PC-3 (cell line): ENCODE measurements around the gene TTC7B. TPM values are rescaled to one million over a fixed set of nuclear protein-coding genes. Genes with fewer than 3 reads are reported as not detected.

Source experiments
- ATAC-seq: fragments of 200-7000 bp; cut with Tn5 transposase; 2 replicates; pipeline ENCODE4 v1.9.1; 2020; ENCODE audit warnings: mild to moderate bottlenecking, moderate library complexity
- BruUV-seq: library from RNA; stranded (reverse); fragments of 400-500 nt; replicated peaks from 2 replicates; lab custom pipeline; 2021; lab: Mats Ljungman, UMichigan
- CTCF ChIA-PET: fragments of 300-600 bp; sonication (Branson Sonifier 250); formaldehyde crosslinking; loops from one replicate; lab custom pipeline; 2022; ENCODE audit warnings: antibody characterized with exemption; lab: Charles Lee
- POLR2A ChIA-PET: fragments of 300-600 bp; sonication (Branson Sonifier 250); formaldehyde crosslinking; loops from one replicate; lab custom pipeline; 2022; ENCODE audit warnings: antibody characterized with exemption; ENCODE audit not compliant: unreplicated experiment; lab: Charles Lee
- DNase-seq: peaks from one replicate; pipeline ENCODE4 v3.0.0-alpha.2; 2015
- H2AFZ ChIP-seq: fragments of 300-600 bp; sonication (generic); 2 replicates; pipeline ENCODE4 v1.6.0; 2016; ENCODE audit warnings: antibody characterized with exemption, low read length
- H3F3A ChIP-seq: fragments of 300-600 bp; sonication (generic); one replicate; pipeline ENCODE4 v1.6.0; 2017; ENCODE audit warnings: antibody characterized with exemption, low read length, control low read depth, mild to moderate bottlenecking; ENCODE audit not compliant: unreplicated experiment
- H3K27ac ChIP-seq: fragments of 300-600 bp; sonication (generic); 2 replicates; pipeline ENCODE4 v1.5.1; 2016; ENCODE audit warnings: mild to moderate bottlenecking, low read length
- H3K27me3 ChIP-seq: fragments of 300-600 bp; sonication (generic); 2 replicates; pipeline ENCODE4 v1.6.1; 2016; ENCODE audit warnings: low read length, mixed read lengths
- H3K36me3 ChIP-seq: fragments of 300-600 bp; sonication (generic); 2 replicates; pipeline ENCODE4 v1.6.1; 2016; ENCODE audit warnings: low read depth, mixed run types, low read length, mixed read lengths
- H3K4me1 ChIP-seq: fragments of 300-600 bp; sonication (generic); 2 replicates; pipeline ENCODE4 v1.5.1; 2016; ENCODE audit warnings: low read length; ENCODE audit not compliant: insufficient read depth
- H3K4me2 ChIP-seq: fragments of 300-600 bp; sonication (generic); 2 replicates; pipeline ENCODE4 v1.6.0; 2016; ENCODE audit warnings: low read length
- H3K4me3 ChIP-seq: fragments of 300-600 bp; sonication (generic); 2 replicates; pipeline ENCODE4 v1.5.1; 2016; ENCODE audit warnings: mild to moderate bottlenecking, low read length, mixed read lengths
- H3K79me2 ChIP-seq: fragments of 300-600 bp; sonication (generic); 2 replicates; pipeline ENCODE4 v1.6.1; 2017; ENCODE audit warnings: low read length, mixed read lengths
- H3K9ac ChIP-seq: fragments of 300-600 bp; sonication (generic); 2 replicates; pipeline ENCODE4 v1.6.0; 2016; ENCODE audit warnings: mild to moderate bottlenecking, low read length
- H3K9me2 ChIP-seq: fragments of 300-600 bp; sonication (generic); replicated peaks from 2 replicates; pipeline ENCODE4 v1.6.1; 2016; ENCODE audit warnings: mixed run types, low read length, mixed read lengths
- H3K9me3 ChIP-seq: fragments of 300-600 bp; sonication (generic); 2 replicates; pipeline ENCODE4 v1.6.1; 2016; ENCODE audit warnings: low read length, mixed read lengths
- H4K20me1 ChIP-seq: fragments of 300-600 bp; sonication (generic); 2 replicates; pipeline ENCODE4 v1.6.1; 2016; ENCODE audit warnings: low read length, mixed read lengths
- CTCF ChIP-seq: fragments of 300-600 bp; sonication (generic); conservative IDR thresholded peaks from 2 replicates; pipeline ENCODE4 v1.5.1; 2017; ENCODE audit warnings: antibody characterized with exemption, low read depth, mild to moderate bottlenecking, low read length
- EZH2 ChIP-seq: fragments of 300-600 bp; sonication (generic); IDR thresholded peaks from one replicate; pipeline ENCODE4 v1.6.1; 2017; ENCODE audit warnings: antibody characterized with exemption, mild to moderate bottlenecking, low read length; ENCODE audit not compliant: unreplicated experiment
- EZH2phosphoT487 ChIP-seq: fragments of 300-600 bp; sonication (generic); IDR thresholded peaks from 2 replicates; pipeline ENCODE4 v1.6.1; 2018; ENCODE audit warnings: mild to moderate bottlenecking, antibody characterized with exemption, low read length, borderline replicate concordance
- intact Hi-C: fragments of 100-400 bp; cut with micrococcal nuclease; formaldehyde crosslinking; loops from 2 replicates; pipeline ENCODE4 v1.9.0; 2023
- total RNA-seq: library from RNA; depleted of rRNA; stranded (reverse); fragments of >200 nt; gene quantifications from 2 replicates; pipeline ENCODE4 v1.2.3, GENCODE V29; 2014

TTC7B gene
- total RNA-seq, 1 experiment from 2014 or later: 45.6 TPM

GRCh38 chr14:90799420-90799819 lies 16.8 kb downstream of the TTC7B start:
- Histone ChIP-seq H2AFZ (no peak overlapping the region), H3K4me1 (peaks cover 24% of the 10 kb centered on the region), H4K20me1 (no peaks in the 10 kb centered on the region), H3K4me2 (no peak overlapping the region), H3K79me2 (peaks cover 5% of the 10 kb centered on the region; the same call in 1 of the 2 replicates), H3K9me3 (no peaks in the 10 kb centered on the region), H3K4me3 (no peak overlapping the region), H3K9me2 (no peaks in the 10 kb centered on the region), H3F3A (no peaks in the 10 kb centered on the region), H3K36me3 (no peaks in the 10 kb centered on the region), H3K27ac (no peak overlapping the region), H3K27me3 (no peaks in the 10 kb centered on the region), H3K9ac (no peak overlapping the region)
- ChIA-PET POLR2A (no interaction called here), CTCF (no interaction called here)
- TF ChIP-seq EZH2phosphoT487: no peak
- no peak for TF ChIP-seq CTCF
- no peak for TF ChIP-seq EZH2
- intact Hi-C loops: no loop called here
- no TSS peak for BruUV-seq
- DNase-seq (no peak), ATAC-seq (no peak)

DNA sequence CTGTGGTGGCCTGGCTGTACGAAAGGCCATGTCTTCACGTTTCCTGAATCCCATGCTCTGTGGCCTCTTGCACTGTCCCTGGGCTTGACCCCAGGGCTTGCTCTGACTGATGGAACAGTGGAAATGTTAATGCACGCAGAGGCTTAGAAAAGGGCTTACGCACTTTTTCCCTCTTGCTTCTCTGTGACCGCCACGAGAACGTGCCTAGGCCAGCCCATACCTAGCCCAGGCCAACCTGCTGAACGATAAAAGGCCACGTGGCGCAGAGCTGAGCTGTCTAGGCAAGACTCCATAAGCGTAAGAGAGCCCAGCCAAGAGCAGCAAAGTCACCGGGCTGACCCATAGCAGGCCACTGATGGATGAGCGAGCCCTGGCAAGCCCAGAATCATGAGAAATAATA lies 18.3 kb downstream of the TTC7B start:
- Histone ChIP-seq H3F3A (no peaks in the 10 kb centered on the region), H3K9me3 (no peaks in the 10 kb centered on the region), H3K9ac (no peak overlapping the region), H3K4me1 (peaks cover 16% of the 10 kb centered on the region), H2AFZ (no peak overlapping the region), H3K4me2 (no peak overlapping the region), H3K27ac (no peak overlapping the region), H3K36me3 (no peaks in the 10 kb centered on the region), H3K9me2 (no peaks in the 10 kb centered on the region), H3K4me3 (no peak overlapping the region), H4K20me1 (no peaks in the 10 kb centered on the region), H3K79me2 (peaks cover 6% of the 10 kb centered on the region; the same call in 1 of the 2 replicates), H3K27me3 (no peaks in the 10 kb centered on the region)
- TF ChIP-seq CTCF: no peak
- no peak for TF ChIP-seq EZH2phosphoT487
- TF ChIP-seq EZH2: no peak
- no TSS peak for BruUV-seq
- POLR2A ChIA-PET: interaction anchor here (0.6 to 0.7 kb wide), 2 partner anchors 17 to 390 kb away, joined by 3 to 5 read pairs; no protein-coding TSS in a partner anchor
- CTCF ChIA-PET: no interaction called here
- ATAC-seq: no peak
- intact Hi-C loops: no loop called here
- no peak for DNase-seq

DNA sequence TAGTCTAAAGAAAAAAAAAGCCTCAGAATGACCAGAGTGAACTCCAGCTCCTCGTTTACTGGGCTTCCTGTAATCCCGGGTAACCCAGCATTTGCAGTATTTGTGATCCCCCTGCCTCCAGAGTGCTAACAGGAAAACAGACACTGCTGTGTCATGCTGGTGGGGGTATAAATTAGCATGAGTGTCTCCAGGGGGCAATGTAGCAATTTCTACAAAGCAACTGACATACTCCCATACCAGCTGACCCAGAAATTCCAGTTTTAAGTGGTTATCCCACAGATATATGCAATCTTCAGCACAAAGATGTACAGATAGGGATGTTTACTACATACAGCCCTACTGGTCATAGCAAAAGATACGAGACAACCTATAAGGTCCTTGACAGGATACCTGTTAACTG lies 18.8 kb downstream of the TTC7B start:
- POLR2A ChIA-PET: no interaction called here
- intact Hi-C loops: no loop called here

More for the DNA sequence above, 18.8 kb downstream of the TTC7B start:
- CTCF ChIA-PET: no interaction called here
- H4K20me1 ChIP-seq: no peaks in the 10 kb centered on the region
- no peak overlapping the region for H3K4me3 ChIP-seq
- H3K27ac ChIP-seq: no peak overlapping the region
- TF ChIP-seq EZH2phosphoT487 (no peak), EZH2 (no peak), CTCF (no peak)
- DNase-seq (no peak), ATAC-seq (no peak)
- BruUV-seq: no TSS peak
- no peak overlapping the region for H2AFZ ChIP-seq
- peaks cover 16% of the 10 kb centered on the region for H3K4me1 ChIP-seq
- no peaks in the 10 kb centered on the region for H3K27me3 ChIP-seq
- no peaks in the 10 kb centered on the region for H3K9me2 ChIP-seq
- no peaks in the 10 kb centered on the region for H3F3A ChIP-seq
- no peaks in the 10 kb centered on the region for H3K9me3 ChIP-seq
- H3K9ac ChIP-seq: no peak overlapping the region
- no peak overlapping the region for H3K4me2 ChIP-seq
- no peaks in the 10 kb centered on the region for H3K36me3 ChIP-seq
- peaks cover 6% of the 10 kb centered on the region; the same call in 1 of the 2 replicates for H3K79me2 ChIP-seq
